ENCODE data around the gene THSD7A.

THSD7A gene

DNA sequence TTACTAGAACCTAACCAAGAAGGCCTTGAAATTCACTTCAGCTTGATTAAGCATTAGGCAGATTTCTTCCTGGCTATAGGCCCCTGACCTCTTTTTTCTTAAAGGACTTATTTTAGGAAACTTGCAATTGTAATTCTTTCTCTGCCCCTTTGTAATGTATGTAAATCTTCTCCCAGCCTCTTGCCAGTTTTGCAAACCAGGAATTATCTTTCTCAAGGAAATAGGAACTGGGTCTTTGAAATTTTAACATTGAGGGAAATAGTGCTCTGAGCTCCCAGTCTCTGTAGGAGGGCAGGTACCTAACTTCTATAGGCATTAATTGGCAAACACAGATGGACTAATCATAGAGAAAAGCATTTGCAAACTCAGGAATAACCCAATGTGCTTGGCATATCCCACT lies 342.7 kb downstream of the THSD7A start:
- DNase-seq: no peak

DNA sequence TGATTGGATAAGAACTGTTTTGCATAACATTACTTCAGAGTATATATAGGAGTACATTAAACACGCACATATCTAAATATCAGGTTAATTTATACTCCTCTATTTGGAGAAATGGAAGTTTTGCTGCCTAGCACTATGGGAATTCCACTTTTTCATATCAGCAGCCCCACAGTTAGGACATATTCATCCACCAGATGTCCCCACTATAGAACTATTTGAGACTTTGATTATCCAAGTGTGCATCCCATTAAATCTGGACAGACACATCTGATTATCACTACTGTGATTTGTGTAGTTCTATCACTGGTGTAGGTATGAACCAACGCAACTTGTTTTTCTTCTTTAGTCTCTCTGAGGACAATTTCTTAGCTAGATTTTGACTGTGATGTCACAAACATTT lies 345.7 kb downstream of the THSD7A start:
- DNase-seq: no peak

DNA sequence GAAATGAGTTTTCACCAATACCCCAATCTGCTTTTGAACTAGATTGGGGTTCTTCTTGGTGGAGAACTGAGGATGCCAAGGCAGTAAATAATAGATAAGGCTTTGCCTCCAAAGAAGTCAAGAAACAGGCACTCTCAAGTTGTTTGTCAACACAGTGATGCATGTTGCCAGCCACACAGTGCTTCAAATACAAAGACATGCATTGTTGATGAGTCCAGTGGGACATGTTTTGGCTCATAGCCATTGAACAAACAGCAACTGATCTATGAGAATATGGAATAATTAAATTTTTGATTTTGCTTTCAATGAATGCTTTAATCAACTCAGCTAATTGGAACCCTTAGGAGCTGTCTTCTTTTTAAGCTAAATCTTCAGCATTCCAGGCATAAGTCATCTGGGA lies 346.4 kb downstream of the THSD7A start:
- no peak for DNase-seq

DNA sequence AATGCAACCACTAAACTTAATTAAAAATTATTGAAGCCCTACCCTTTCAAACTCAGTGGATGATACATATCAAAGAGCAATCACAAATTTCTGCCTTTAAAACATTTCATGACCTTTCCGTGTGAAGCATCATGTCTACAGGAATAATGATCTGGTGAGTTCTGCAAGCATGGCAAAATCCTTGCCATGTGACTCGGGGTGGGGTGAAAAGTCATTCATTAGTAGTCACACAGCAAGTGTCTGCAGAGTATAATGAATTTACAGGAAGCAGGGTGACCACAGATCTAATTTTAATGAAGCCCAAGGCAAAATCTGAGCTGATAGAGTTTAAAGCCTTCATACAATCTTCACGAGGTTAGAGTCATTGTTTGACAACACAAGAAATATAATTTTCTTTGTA lies 351.9 kb downstream of the THSD7A start:
- no peak for DNase-seq

DNA sequence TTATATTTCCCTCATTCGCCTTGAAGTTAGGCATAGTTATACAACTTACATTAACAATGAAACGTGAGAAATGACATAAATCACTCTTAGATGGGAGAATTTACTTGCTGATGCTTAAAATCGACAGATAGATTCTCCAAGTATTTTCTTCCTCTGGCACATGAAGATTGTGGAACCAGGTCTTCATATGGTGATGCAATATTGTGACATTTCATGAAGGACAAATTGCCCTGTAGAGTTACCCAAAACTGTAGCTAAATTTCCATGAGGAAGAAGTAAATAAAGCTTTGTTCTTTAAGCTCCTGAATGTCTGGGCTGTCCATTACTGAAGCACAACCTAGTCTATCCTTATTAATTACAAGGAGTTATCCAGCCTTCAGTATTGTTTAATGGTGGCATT lies 353.1 kb downstream of the THSD7A start:
- DNase-seq: no peak

DNA sequence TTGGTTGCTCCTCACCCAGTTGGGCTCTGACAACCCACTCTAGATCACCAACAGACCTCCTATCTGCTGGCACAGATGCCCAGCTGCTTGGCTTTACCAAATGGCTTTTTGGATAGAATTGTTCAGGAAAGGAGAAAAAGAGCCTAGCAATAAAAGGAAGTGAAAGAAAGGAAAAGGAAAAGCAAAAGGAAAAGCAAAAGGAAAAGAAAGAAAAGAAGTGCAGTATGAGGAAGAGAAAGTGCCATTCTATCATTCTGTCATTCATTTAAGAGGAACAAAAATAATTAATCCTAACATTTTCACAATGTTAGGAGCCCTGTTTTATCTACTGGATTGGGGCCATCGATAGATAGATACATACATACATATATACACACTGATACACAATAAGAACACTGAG lies 353.6 kb downstream of the THSD7A start:
- DNase-seq: no peak

DNA sequence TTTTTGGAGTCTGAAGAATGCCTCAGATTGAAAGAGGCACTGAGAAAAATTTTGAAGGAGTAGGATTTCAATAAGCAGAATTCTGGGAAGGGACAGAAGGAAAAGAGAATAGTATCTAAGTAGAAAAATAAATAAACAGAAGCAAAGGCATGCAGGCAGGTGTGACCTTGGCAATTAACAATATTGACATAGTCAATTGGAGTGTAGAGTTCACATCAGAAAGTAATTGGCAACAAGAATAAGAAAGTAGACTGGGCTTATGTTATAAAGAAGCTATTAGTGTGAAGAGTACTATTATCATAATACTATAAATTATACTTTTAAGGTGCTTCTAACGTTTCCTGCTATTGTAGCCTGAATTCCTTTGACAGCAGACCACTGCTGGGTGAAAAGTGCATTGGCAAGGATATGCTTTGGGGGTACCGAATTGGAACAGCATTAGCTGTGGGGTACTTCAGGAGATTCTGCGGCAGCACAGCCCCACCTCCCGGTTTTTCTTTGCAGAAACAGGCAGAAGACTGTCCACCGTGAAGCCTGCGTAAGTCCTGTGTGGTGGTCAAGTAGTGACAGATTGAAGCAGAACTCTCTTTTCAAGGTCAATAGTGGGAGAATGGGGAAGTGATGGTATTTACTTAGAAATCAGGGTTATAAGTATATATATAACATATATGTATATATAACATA lies 357.0 kb downstream of the THSD7A start:
- no peak for DNase-seq

DNA sequence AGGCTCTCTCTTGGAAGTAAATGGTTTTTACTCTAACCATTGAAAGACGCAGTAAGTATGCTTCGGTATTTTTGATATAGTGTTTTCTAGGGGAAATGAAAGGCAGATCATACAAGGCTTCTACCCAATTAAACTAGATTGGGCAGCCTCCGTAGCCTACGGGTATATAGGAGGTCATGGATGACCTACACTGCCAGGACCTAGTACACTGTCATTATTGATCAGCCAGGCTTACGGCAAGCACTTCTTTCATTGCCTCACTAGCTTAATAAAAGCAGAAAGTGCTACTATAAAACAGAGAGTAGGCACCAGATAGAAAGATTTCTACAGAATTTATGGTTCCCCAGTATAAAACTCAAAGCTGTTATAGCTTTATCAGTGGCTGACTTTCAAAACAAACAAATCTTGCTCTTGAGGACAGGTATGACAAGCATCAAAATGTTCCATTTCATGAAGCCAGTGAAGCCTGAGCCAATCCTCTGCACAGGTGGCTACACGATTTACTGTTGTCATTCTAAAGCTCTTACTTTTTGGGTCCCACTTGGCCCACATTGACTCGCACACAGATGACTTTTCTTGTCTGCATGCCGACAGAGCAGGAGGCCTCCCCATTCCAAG lies 358.1 kb downstream of the THSD7A start:
- no peak for DNase-seq

DNA sequence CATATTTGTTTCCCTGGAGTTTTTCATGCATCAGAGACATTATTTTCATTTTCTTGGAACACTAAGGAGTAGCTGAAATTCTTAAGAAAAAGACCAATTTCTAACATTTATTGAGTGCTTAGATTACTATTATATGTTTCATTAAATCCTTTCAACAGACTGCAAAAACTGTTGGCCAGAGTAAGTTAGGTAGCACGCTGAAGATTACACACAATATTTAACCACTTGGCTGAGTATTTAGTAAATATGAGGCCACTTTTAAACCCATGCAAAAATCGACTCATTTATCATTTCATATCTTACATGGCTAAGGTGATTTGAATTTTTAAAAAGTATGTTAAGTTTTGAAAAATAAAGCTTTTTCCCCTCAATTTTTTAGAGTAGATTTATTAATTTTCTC lies 358.8 kb downstream of the THSD7A start:
- no peak for DNase-seq

DNA sequence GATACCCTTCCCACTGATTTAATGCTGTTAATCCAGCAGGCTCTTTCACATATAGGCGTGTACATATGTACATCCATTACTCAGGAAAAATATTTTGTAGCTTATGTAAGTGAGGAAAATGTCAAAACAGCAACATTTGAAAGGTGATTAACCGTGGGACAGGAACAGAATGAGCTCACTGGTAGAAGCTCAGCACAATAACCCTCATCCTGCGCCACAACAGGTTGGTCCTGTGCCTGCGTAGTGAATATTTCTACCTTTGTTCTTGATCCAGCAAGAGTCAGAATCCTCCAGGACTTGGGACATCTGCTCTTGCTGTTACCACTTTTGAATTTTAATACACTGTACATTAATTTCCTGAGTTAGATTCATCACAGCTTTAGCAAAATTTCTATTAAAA lies 359.4 kb downstream of the THSD7A start:
- DNase-seq: no peak

DNA sequence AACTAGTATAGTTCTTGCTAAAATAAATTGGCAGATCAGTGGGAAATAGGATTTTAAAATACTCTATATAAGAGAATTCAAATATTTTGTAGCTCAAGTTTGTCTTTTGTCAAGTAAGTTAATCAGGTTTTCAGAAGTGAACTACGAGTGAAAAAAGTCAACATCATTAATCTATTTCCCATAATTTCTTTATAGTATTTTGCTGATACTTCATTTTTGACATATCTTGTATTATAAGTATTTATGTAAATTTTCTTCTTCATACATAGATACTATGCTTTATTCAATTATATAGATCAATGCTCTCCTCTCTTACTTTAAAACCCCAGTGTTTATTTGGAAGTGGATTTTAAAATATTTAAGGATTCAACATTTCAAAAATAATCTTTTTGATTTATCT lies 360.7 kb downstream of the THSD7A start:
- no peak for DNase-seq

DNA sequence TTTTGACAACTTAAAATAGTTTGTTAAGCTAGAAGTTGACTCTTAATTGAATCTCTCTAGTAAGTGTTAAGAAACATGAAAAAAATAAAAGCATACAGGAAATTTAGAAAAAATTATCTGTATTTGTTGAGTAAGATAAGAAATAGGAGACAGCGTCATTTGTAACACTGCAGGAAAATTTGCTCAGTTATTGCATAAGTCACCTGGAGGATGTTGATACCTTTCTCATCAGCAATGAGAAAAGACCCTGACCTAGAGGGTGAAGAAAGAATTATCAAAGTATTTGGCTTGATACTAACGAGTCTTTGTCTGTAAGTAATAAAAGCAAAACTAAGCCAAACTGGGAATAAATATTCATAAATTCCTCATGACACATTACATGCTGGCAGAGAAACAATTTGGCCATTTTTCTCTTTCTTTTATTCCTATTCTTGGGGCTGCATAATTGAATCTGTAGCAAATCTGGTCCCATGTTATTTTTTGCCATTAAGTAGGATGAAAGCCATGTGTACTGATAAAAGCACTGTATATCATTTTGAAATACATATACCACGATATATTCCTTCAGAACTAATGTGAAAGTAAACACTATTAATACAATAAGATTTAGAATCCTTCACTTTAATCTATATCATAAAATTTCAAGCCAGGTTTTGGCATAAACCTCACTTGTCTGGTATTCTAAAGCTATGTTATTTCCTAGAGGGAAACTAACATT lies 362.8 kb downstream of the THSD7A start:
- DNase-seq: no peak

DNA sequence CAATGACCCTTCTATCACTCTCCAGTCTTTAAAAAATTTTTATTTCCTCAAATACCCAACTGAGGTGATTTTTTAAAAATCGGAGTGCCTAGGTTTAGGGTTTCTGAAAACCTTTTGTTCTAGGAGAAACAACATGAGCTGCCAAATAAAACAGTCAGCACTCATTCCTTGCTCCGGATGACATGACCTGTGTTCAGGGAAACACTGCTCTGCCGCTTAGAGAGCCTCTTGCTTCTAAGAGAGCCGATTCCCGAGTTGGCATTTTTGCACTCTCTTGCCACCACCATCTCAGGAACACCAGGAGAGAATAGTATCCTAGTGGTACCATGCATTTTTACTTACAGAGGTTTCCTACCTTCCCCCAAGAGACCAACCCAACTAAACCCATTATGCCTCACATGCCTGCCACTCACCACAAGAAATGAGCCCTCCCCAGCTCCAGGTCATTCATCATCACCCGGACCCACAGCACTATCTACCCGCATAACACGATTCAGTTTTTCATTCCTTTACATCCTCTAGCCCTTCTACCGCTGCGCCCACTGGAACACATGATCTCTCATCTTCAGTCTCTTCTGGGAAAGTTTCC lies 365.4 kb downstream of the THSD7A start:
- DNase-seq: no peak

DNA sequence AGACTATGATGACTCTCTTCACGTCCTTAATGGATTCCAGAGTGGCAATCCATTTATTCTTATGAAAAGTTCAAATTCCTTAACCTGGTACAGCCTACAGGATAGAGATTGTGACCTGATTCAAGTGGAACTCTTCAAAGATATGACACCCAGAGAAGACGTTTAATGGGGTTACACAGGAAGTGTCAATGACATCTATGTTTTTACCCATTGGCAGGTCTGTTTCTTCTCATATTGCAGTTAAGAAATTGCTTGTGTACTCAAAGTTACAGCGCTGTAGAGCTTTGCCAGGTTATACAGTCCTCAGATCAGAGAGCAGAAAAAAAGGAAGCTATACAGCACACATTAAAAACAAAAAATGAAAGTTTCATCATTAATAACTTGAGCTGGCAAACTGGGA lies 367.4 kb downstream of the THSD7A start:
- no peak for DNase-seq

DNA sequence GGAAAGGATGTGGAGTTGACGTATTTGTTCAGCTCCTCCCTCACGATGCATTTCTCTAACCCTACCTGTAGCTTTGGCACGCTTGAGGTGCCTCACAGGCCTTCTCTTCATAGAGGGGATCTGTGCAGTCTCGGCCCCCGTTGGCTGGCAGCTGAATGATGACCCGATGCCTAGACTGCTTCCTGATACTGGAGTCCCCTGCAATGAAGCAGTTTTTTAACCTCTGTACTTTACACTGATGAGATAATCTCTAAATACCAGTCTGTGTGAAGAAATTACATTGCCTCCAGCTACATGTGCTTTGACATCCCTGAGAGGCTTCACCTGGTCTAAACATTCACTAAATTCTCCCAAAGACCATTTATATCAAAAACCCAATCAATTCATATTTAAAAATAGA lies 370.1 kb downstream of the THSD7A start:
- no peak for DNase-seq

DNA sequence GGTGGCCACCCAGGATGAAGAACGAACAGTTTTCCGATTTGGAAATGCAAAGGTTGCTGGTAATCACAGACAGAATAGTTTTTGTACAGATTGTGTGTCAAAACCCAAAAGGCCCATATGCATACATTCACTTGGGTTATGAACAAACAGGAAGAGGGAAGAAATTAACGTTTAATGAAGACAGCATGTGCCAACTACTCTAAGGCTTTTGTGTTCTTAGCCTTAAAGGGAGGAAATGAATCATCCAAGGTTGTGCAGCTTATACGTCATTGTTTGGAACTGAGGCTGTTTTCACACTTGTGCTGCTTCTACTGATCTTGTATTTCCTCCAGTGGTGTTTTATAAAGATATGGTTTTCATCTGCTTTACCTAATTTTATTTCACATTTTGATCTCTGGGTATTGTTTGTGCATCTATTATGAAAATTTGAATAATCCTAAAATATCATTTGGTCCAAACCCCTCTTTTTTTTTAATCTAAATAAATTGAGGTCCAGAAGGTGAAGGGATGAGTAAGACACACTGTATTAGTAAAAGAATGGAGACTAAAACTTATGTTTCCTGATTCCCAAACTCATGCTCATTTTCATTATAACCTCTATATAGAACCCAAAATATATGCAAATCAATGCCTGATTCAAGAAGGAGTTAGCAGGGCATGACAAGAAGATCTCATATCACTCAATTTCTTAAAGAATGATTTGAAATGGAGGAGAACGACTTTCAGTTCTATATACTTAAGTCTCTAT lies 373.1 kb downstream of the THSD7A start:
- no peak for DNase-seq

DNA sequence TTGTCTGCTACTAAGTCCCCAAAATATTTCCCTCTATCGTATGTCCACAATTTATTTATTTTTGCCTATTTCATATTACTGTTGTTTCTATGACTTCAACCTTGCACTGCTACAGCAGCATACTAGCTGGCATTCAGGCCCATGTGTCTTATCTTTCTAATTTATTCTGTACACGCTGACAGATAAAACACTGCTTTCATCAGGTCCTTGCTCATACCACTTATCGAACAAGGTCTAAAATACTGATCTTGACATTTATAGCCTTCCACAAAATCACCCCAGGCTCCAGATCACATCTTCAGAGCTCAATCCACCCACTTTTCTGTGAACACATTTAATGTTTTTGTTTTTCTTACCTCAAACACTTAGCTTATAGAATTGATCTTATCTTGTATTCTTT lies 374.6 kb downstream of the THSD7A start:
- DNase-seq: no peak

DNA sequence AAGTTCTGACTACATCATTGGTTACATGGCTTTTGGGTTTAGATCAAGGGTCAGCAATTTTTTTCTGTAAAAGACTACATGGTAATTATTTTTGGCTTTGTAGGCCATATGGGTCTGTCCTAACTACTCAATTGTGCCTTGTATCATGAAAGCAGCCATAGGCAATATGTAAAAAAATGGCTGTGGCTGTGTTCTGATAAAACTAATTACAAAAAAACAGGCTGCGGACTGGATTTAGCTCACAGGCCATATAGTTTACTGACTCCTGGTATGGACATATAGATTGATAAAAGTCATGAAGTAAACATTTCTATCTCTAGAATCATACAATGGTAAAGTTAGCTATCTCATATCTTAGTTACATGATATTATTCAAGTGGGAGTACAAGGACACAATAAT lies 375.4 kb downstream of the THSD7A start:
- DNase-seq: no peak

DNA sequence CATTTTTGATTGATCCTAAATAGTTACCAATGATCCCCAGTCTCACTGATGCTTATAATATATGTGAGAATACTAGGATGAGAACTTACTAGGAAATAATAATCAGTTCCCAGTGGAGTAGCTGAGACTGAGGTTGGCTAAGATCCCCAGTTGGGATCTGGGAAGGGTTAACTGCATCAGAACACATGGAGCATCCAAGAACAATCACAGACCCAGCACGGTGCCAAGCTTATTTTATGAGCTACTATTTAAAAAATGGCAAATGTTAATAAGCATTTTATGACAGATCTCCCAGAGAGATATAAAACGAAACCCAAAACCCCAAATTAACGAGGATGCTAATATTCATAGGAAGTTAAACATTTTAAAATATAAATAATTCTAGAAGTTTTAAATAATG lies 379.5 kb downstream of the THSD7A start:
- no peak for DNase-seq

DNA sequence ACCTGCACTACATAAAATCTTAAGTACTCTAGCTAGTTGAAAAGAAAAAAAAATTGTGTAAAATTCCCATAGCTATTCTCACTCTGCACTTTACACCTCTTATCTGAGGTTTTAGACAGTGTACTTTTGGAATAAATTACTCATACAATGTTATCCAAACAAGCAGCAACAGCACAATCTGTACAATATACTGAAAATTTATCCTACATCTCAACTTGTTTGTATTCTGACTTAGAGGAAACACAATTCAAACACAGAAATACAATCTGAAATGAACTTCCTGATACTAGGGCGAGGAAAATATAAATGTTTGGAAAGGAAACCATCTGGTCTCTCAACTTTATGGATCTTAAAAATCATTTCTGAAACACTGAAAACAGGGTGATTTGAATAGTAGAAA lies 381.7 kb downstream of the THSD7A start:
- no peak for DNase-seq

DNA sequence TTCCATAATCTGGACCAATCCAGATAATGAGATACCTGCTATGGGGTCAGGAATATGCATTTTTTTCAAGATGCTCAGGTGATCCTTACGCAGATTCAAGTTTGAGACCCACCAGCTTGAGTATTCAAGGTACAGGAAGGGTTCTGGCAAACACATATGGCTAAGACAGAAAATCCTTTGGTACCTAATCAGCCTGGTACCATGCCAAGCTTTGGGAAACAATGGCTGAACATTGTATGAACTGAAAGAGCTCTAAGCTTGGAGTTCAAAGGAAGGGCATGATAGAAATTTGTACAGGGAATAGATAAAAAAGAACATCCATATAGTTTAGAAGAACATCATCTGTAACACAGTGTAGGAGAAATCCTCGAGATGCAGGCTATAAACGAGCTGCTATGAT lies 382.7 kb downstream of the THSD7A start:
- DNase-seq: no peak

DNA sequence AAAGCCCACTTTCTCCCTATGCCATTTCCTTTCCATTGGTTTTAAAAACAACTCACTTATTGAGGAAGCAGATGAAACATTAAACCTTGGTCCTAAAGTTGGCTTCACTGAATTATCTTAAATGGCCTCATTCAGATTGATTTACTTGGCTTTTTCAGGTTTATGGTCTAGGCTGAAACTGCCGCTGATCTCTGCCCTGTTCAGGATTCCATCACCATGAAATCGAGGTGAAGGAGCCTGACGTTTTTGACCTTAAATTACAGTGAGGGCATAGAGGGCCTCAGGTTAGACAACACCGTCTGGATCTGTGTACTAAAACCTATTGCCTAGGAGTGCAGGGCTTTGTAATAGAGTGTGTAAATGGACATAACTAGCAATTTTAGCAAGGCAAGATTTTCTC lies 383.7 kb downstream of the THSD7A start:
- DNase-seq: no peak

DNA sequence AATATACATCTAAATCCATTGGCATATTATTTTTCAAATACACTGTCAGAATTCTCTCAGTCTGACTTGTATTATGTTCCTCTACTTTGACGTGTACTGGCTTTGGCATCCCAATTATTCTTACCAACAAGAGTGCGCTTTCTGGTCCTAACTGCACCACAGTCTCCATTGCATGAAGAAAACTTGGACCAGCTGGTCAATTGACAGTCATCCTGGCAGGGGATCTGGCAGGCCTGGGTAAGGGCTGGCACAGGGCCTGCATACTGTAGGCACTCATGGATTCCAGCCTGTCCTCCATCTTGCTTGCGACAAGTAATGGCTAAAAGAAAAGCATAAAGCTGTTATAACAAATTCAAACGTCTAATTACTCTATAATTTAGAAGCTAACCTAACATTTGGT lies 384.9 kb downstream of the THSD7A start:
- DNase-seq: no peak
